Activated naive CD4-positive, alpha-beta T cell treated with anti-CD3 and anti-CD28 coated beads, Interleukin-2, amount 50 U/mL, for 72 hours (primary cell): ENCODE data around the gene CTNNBIP1. TPM values are rescaled to one million over a fixed set of nuclear protein-coding genes. Genes with fewer than 3 reads are reported as not detected.
A peak's percentile ranks its signal among the peaks of the same experiment; 100 is the strongest.

Experiments used
- ATAC-seq, 2 donors: fragments of 150-1000 bp; cut with Tn5 transposase; 2 replicates each; pipeline ENCODE4 v1.10.0; 2021; ENCODE audit warnings: mild to moderate bottlenecking in 2 of 2, moderate library complexity in 2 of 2
- DNase-seq, 2 donors: peaks; one replicate each; pipeline ENCODE4 v3.0.0; 2021 to 2022; ENCODE audit warnings: low spot score in 2 of 2
- H3K27ac Mint-ChIP-seq, 2 donors: one replicate each; pipeline ENCODE4 v1.8.0; 2022; ENCODE audit warnings: mild to moderate bottlenecking in 2 of 2, mixed read lengths in 2 of 2
- H3K36me3 Mint-ChIP-seq, 2 donors: one replicate each; pipeline ENCODE4 v1.8.0; 2022; ENCODE audit warnings: mixed read lengths in 2 of 2
- H3K9me3 Mint-ChIP-seq, 2 donors: one replicate each; pipeline ENCODE4 v1.8.0; 2022; ENCODE audit warnings: mixed read lengths in 2 of 2
- total RNA-seq, 2 donors: library from RNA; stranded (reverse); gene quantifications; one replicate each; pipeline ENCODE4 v1.2.3, GENCODE V29; 2022

CTNNBIP1 gene
- total RNA-seq, 2 donors from 2014 or later, result 14.5 to 14.6 TPM

- no peak overlapping the region for H3K27ac Mint-ChIP-seq
These were observed 38.2 kb downstream of the CTNNBIP1 start for GRCh38 chr1:9871707-9872425.

DNA sequence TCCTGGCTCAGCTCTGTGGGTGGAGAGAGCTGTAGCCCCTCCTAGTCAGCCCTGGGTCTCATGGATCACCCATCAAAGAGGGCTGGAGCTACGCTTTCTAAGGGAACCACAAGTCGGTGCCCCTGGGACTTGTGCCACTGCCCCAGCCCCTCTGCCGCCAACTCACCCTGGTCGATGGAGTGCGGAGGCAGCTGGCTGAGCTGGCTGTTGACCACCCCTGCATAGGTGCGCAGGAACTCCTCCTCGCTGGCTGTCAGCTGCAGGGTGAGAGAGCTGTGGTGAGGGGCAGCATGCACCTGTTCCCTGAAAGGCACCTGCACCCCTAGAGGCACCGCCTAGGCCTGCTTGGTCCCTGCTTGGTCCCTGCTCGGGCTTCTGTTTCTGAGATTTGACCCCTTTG lies 39.0 kb downstream of the CTNNBIP1 start:
- Mint-ChIP-seq H3K9me3 (no peaks in the 10 kb centered on the region), H3K27ac (no peak overlapping the region), H3K36me3 (no peaks in the 10 kb centered on the region)
- DNase-seq (no peak), ATAC-seq (no peak)

More at GRCh38 chr1:9871707-9872425, 38.2 kb downstream of the CTNNBIP1 start:
- Mint-ChIP-seq H3K36me3 (no peaks in the 10 kb centered on the region), H3K9me3 (no peaks in the 10 kb centered on the region)
- no peak for DNase-seq
- no peak for ATAC-seq

GRCh38 chr1:9870572-9870971 lies 39.5 kb downstream of the CTNNBIP1 start:
- no peaks in the 10 kb centered on the region for H3K36me3 Mint-ChIP-seq
- DNase-seq (no peak), ATAC-seq (no peak)
- H3K9me3 Mint-ChIP-seq, result no peaks in the 10 kb centered on the region
- H3K27ac Mint-ChIP-seq, result peak overlapping the region in 1 of 2 donors; percentile 22

DNA sequence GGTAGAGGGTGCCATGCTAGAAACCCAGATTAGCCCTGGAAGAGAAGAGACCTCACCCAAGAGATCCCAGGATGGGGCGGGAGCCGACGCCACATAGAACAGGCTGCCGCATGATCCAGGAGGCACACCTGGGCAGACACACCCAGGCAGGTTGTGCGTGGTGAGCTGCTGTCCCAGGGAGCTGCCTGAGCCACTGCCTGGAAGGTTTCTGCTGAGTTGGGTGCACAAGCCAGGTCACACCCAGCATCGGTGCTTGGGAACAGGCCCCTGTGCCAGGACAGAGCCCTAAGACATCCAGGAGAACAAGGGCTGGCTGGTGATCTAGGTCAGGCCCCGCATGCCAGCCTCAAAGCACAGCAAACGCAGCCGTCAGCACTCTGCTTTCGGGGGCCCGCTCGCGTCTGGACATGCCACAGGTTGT lies 40.2 kb downstream of the CTNNBIP1 start:
- DNase-seq (no peak), ATAC-seq (no peak)
- Mint-ChIP-seq H3K27ac (peak overlapping the region in 1 of 2 donors; percentile 68), H3K9me3 (no peaks in the 10 kb centered on the region), H3K36me3 (no peaks in the 10 kb centered on the region)

DNA sequence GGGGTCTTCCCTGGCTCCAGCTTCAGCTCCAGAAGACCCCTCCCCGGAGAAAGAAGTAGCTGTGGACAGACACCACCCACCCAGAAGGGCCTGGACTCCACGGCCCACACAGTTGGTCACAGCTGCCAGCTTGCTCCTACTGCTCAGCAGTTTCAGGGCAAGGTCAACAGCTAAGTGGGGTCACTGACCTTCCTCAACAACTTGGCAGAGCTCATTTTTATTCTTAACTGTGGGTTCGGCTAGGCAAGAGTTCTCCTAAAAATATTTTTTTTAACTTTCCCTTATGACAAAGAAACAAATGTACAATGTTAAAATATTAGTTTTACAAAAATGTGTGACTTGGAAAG lies 41.9 kb downstream of the CTNNBIP1 start:
- Mint-ChIP-seq H3K27ac (no peak overlapping the region), H3K9me3 (no peaks in the 10 kb centered on the region), H3K36me3 (no peaks in the 10 kb centered on the region)
- no peak for DNase-seq
- no peak for ATAC-seq

GRCh38 chr1:9867408-9868243 lies 42.4 kb downstream of the CTNNBIP1 start:
- H3K27ac Mint-ChIP-seq, result no peak overlapping the region
- peak; percentile 96 for ATAC-seq
- H3K36me3 Mint-ChIP-seq, result no peaks in the 10 kb centered on the region
- DNase-seq, result peak; percentile 80 to 92
- no peaks in the 10 kb centered on the region for H3K9me3 Mint-ChIP-seq

DNA sequence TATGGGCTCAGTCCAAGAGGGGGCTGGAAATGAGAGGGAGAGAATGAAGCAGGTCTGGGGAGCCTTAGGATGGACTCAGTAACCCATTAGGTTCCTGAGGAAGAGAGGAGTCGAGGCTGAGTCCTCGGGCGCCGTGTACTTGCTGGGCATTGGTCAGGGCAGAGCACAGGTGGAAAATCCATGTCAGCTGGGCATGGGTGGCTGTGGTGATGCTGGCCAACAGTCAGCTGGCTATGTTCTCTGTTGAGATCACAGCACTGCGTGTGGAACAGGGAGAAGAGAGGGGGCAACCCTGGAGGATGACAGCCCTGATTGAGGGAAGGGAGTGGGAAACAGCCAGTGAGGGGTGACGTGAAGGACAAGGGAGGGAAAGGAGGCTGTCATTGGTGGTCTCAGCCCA lies 43.2 kb downstream of the CTNNBIP1 start:
- Mint-ChIP-seq H3K9me3 (no peaks in the 10 kb centered on the region), H3K36me3 (no peaks in the 10 kb centered on the region), H3K27ac (no peak overlapping the region)
- no peak for ATAC-seq
- no peak for DNase-seq

- ATAC-seq, result no peak
These were observed 44.3 kb downstream of the CTNNBIP1 start for GRCh38 chr1:9865724-9866123.

GRCh38 chr1:9863371-9863770 lies 46.7 kb downstream of the CTNNBIP1 start:
- ATAC-seq (no peak), DNase-seq (no peak)
- H3K27ac Mint-ChIP-seq, result peak overlapping the region in 1 of 2 donors; percentile 62
- H3K36me3 Mint-ChIP-seq, result peaks cover 0 to 2% of the 10 kb centered on the region in 2 donors
- no peaks in the 10 kb centered on the region for H3K9me3 Mint-ChIP-seq

More at GRCh38 chr1:9865724-9866123, 44.3 kb downstream of the CTNNBIP1 start:
- no peak for DNase-seq
- no peaks in the 10 kb centered on the region for H3K9me3 Mint-ChIP-seq
- H3K27ac Mint-ChIP-seq, result peak overlapping the region in 1 of 2 donors; percentile 22
- H3K36me3 Mint-ChIP-seq, result no peaks in the 10 kb centered on the region

- Mint-ChIP-seq H3K27ac (no peak overlapping the region), H3K36me3 (peaks cover 0 to 7% of the 10 kb centered on the region in 2 donors), H3K9me3 (no peaks in the 10 kb centered on the region)
- DNase-seq, result no peak
- no peak for ATAC-seq
These were observed 48.7 kb downstream of the CTNNBIP1 start for GRCh38 chr1:9861360-9861759.

GRCh38 chr1:9860887-9861286 lies 49.2 kb downstream of the CTNNBIP1 start:
- H3K9me3 Mint-ChIP-seq, result no peaks in the 10 kb centered on the region

GRCh38 chr1:9859281-9860014 lies 50.6 kb downstream of the CTNNBIP1 start:
- ATAC-seq, result no peak
- DNase-seq, result no peak
- Mint-ChIP-seq H3K27ac (peak overlapping the region; percentile 25 to 59), H3K36me3 (peaks cover 0 to 8% of the 10 kb centered on the region in 2 donors), H3K9me3 (no peaks in the 10 kb centered on the region)

More at GRCh38 chr1:9860887-9861286, 49.2 kb downstream of the CTNNBIP1 start:
- DNase-seq (no peak), ATAC-seq (no peak)
- no peak overlapping the region for H3K27ac Mint-ChIP-seq
- H3K36me3 Mint-ChIP-seq, result peaks cover 0 to 7% of the 10 kb centered on the region in 2 donors

DNA sequence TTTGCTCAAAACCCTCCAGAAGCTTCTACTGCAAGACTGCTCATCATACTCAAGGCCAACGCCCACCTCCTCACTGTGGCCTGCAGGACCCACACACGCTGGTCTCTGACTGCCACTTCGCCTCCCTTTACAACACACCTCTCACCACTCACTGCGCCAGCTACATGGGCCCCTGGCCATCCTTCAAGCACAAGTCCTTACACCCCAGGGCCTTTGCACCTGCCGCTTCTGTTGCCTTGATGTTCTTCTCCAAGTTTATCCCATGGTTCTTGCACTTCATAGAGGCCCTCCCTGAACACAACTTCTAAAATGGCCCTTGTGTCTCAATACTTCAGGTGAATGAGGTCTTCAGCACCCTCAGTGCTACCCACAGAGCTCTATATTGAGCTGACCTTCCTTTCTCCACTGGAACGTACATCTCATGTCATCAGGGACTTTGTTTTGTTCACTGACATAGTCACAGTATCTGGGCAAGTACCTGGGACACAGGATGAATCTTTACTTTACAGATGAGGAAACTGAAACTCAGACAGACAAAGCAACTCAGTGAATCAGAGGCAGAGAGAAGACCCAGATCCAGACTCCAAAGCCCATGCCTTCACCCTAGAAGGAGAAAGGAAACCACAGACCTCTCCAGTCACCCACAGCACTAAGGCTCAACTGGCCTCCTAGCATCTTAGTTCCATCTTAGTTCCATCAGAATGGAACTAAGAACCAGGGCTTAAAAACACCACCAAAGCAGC lies 51.6 kb downstream of the CTNNBIP1 start:
- DNase-seq, result no peak
- peaks cover 4 to 18% of the 10 kb centered on the region in 2 donors for H3K36me3 Mint-ChIP-seq
- peak; percentile 92 to 95 for ATAC-seq
- H3K9me3 Mint-ChIP-seq, result peaks cover 3% of the 10 kb centered on the region in 2 donors
- peak overlapping the region; percentile 19 to 31 for H3K27ac Mint-ChIP-seq

DNA sequence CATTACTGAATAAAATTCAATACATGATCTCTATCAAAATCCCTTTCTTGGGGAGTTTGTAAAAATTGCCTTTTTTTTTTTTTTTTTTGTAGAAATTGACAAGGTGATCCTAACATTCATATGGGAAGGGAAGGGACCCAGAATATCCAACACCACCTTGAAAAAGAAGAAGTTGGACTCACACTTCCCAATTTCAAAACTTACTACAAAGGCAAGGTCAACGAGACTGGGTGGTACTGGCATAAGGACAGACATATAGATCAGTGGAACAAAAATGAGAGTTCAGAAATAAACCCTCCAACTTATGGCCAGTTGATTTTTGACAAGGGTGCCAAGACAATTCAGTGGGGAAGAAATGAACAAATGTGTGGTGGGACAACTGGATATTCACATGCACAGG lies 54.9 kb downstream of the CTNNBIP1 start:
- DNase-seq (no peak), ATAC-seq (no peak)
- no peak overlapping the region for H3K27ac Mint-ChIP-seq
- H3K36me3 Mint-ChIP-seq, result peaks cover 6 to 20% of the 10 kb centered on the region in 2 donors
- peaks cover 4 to 5% of the 10 kb centered on the region in 2 donors for H3K9me3 Mint-ChIP-seq

GRCh38 chr1:9853249-9853595 lies 56.8 kb downstream of the CTNNBIP1 start:
- no peak for ATAC-seq
- peaks cover 6 to 17% of the 10 kb centered on the region in 2 donors for H3K36me3 Mint-ChIP-seq
- no peak overlapping the region for H3K27ac Mint-ChIP-seq
- peaks cover 4 to 5% of the 10 kb centered on the region in 2 donors for H3K9me3 Mint-ChIP-seq
- DNase-seq, result no peak
